Liver (tissue), 3 donors: ENCODE results near the gene KIF6.

ENCODE experiments used
- CTCF ChIP-seq: fragments of 150-350 bp; IDR thresholded peaks from 2 replicates; pipeline ENCODE4 v1.5.1; 2017; ENCODE audit warnings: improper control_type of control experiment, low read depth, low read length; ENCODE audit not compliant: missing input control
- FOXA1 ChIP-seq: IDR thresholded peaks from 2 replicates; pipeline ENCODE4 v1.6.1; 2016; ENCODE audit warnings: antibody characterized with exemption
- RAD21 ChIP-seq, 2 donors: IDR thresholded peaks; 2 replicates each; pipeline ENCODE4 v1.6.1; 2016; ENCODE audit warnings: antibody characterized with exemption in 2 of 2, mild to moderate bottlenecking in 2 of 2
- REST ChIP-seq: IDR thresholded peaks from 2 replicates; pipeline ENCODE4 v1.6.1; 2016; ENCODE audit warnings: antibody characterized with exemption, mild to moderate bottlenecking
- TAF1 ChIP-seq: conservative IDR thresholded peaks from 2 replicates; pipeline ENCODE4 v1.6.1; 2016; ENCODE audit warnings: antibody characterized with exemption, mild to moderate bottlenecking
- ZBTB33 ChIP-seq: IDR thresholded peaks from 2 replicates; pipeline ENCODE4 v1.6.1; 2016; ENCODE audit warnings: antibody characterized with exemption
- TF ChIP-seq, protein P1 (sequence below): IDR thresholded peaks from 2 replicates; pipeline ENCODE4 v1.6.1; 2016; ENCODE audit warnings: antibody characterized with exemption
- donor health status: healthy.
- donor health status: healthy.

- TF ChIP-seq REST (no peak), ZBTB33 (no peak), CTCF (no peak), TAF1 (no peak), FOXA1 (no peak), RAD21 (IDR thresholded peaks at IDR 0.05) (no peak)
- TF ChIP-seq, protein P1, sequence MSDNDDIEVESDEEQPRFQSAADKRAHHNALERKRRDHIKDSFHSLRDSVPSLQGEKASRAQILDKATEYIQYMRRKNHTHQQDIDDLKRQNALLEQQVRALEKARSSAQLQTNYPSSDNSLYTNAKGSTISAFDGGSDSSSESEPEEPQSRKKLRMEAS = no peak
These were observed 280.7 kb downstream of the KIF6 start for GRCh38 chr6:39444479-39445019.
